ENCODE data around the gene TUB. TPM values are rescaled to one million over a fixed set of nuclear protein-coding genes. Genes with fewer than 3 reads are reported as not detected.

TUB gene
- total and polyA plus RNA-seq, 2 of the 13 experiments (the other 11 are each of a cell fraction or from before 2014, with no cell fraction given) = 4.3 to 5.6 TPM

GRCh38 chr11:8081591-8082250 lies 710 bp downstream of the TUB start (continued):
- TF ChIP-seq, protein P1, sequence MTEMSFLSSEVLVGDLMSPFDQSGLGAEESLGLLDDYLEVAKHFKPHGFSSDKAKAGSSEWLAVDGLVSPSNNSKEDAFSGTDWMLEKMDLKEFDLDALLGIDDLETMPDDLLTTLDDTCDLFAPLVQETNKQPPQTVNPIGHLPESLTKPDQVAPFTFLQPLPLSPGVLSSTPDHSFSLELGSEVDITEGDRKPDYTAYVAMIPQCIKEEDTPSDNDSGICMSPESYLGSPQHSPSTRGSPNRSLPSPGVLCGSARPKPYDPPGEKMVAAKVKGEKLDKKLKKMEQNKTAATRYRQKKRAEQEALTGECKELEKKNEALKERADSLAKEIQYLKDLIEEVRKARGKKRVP (CRISPR knock-in tag; IDR thresholded peaks at IDR 0.05) = no peak
- TF ChIP-seq SOX6 (IDR thresholded peaks at IDR 0.05) (no peak), SOX6 (CRISPR knock-in tag; IDR thresholded peaks at IDR 0.05) (no peak), WIZ (CRISPR knock-in tag; IDR thresholded peaks at IDR 0.05) (no peak), ZNF563 (CRISPR knock-in tag; IDR thresholded peaks at IDR 0.05) (0 out of 2 replicates have a peak, but pooled peaks have one; percentile 23), ZNF597 (CRISPR knock-in tag; IDR thresholded peaks at IDR 0.05) (no peak), ZNF276 (CRISPR knock-in tag; IDR thresholded peaks at IDR 0.05; ENCODE audit: low read depth) (no peak), NFKB2 (CRISPR knock-in tag; IDR thresholded peaks at IDR 0.05; ENCODE audit: borderline replicate concordance) (no peak), ZSCAN30 (CRISPR knock-in tag; IDR thresholded peaks at IDR 0.05) (no peak), ZNF800 (CRISPR knock-in tag; IDR thresholded peaks at IDR 0.05) (no peak), HNRNPUL1 (IDR thresholded peaks at IDR 0.05; ENCODE audit: low read depth, low read length) (no peak), PPARG (CRISPR knock-in tag; conservative IDR thresholded peaks at IDR 0.05) (no peak), ZNF441 (CRISPR knock-in tag; IDR thresholded peaks at IDR 0.05; ENCODE audit: borderline replicate concordance) (no peak), ZNF260 (CRISPR knock-in tag; IDR thresholded peaks at IDR 0.05; ENCODE audit: borderline replicate concordance, low read depth) (no peak), SRSF4 (IDR thresholded peaks at IDR 0.05; ENCODE audit: low read depth, low read length, poor library complexity, severe bottlenecking) (no peak), ZNF75D (CRISPR knock-in tag; IDR thresholded peaks at IDR 0.05; ENCODE audit: borderline replicate concordance) (no peak), ZNF788 (CRISPR knock-in tag; IDR thresholded peaks at IDR 0.05; ENCODE audit: borderline replicate concordance) (no peak), ZNF607 (CRISPR knock-in tag; IDR thresholded peaks at IDR 0.05; ENCODE audit: borderline replicate concordance) (no peak), ZNF576 (CRISPR knock-in tag; IDR thresholded peaks at IDR 0.05) (no peak)
- TF ChIP-seq, protein P2, sequence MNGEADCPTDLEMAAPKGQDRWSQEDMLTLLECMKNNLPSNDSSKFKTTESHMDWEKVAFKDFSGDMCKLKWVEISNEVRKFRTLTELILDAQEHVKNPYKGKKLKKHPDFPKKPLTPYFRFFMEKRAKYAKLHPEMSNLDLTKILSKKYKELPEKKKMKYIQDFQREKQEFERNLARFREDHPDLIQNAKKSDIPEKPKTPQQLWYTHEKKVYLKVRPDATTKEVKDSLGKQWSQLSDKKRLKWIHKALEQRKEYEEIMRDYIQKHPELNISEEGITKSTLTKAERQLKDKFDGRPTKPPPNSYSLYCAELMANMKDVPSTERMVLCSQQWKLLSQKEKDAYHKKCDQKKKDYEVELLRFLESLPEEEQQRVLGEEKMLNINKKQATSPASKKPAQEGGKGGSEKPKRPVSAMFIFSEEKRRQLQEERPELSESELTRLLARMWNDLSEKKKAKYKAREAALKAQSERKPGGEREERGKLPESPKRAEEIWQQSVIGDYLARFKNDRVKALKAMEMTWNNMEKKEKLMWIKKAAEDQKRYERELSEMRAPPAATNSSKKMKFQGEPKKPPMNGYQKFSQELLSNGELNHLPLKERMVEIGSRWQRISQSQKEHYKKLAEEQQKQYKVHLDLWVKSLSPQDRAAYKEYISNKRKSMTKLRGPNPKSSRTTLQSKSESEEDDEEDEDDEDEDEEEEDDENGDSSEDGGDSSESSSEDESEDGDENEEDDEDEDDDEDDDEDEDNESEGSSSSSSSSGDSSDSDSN (CRISPR knock-in tag; IDR thresholded peaks at IDR 0.05) = peak; percentile 45; the same call in 1 of the 2 replicates

All from HepG2 (cell line).